Activated T-cell treated with anti-CD3 and anti-CD28 coated beads for 1 hour (primary cell): ENCODE results near the gene PPP1R10.

Experiments used
- DNase-seq: peaks from one replicate; pipeline ENCODE4 v3.0.0-alpha.2; 2020; ENCODE audit warnings: low read depth

Gene PPP1R10

GRCh38 chr6:30598912-30599624 lies 18.0 kb downstream of the PPP1R10 start:
- DNase-seq = no peak

DNA sequence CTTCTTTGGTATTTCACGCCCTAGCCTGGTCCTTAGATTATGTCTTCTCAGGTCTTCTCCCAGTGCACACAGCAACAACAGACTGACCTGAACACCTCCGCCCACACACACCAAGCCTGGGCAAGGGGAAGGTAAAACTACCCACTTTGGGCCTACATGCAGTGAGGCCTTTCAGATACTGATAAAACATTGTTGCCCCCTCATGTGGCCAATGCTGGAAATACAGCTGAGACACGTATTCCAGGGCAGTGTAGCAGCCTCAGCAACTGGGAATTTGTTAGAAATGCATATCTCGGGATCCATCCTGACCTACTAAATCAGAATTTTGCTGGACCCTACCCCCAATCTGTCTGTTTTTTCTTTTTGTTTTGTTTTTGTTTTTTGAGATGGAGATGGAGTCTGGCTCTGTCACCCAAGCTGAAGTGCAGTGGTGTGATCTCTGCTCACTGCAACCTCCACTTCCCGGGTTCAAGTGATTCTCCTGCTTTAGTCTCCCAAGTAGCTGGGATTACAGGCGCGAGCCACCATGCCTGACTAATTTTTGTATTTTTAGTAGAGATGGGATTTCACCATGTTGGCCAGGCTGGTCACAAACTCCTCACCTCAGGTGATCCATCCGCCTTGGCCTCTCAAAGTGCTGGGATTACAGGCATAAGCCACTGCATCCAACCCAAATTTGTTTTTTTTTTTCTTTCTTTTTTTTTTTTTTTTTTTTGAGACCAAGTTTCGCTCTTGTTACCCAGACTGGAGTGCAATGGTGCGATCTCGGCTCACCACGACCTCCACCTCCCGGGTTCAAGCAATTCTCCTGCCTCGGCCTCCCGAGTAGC lies 19.5 kb downstream of the PPP1R10 start:
- DNase-seq = peak; percentile 80

GRCh38 chr6:30592287-30592686 lies 24.8 kb downstream of the PPP1R10 start:
- no peak for DNase-seq

- no peak for DNase-seq
Measured at GRCh38 chr6:30591008-30591407, 26.0 kb downstream of the PPP1R10 start.

DNA sequence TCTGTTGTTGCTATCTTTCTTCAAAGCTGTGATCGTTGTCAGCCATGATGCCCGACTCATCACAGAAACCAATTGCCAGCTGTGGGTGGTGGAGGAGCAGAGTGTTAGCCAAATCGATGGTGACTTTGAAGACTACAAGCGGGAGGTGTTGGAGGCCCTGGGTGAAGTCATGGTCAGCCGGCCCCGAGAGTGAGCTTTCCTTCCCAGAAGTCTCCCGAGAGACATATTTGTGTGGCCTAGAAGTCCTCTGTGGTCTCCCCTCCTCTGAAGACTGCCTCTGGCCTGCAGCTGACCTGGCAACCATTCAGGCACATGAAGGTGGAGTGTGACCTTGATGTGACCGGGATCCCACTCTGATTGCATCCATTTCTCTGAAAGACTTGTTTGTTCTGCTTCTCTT lies 26.5 kb downstream of the PPP1R10 start:
- DNase-seq = no peak

DNA sequence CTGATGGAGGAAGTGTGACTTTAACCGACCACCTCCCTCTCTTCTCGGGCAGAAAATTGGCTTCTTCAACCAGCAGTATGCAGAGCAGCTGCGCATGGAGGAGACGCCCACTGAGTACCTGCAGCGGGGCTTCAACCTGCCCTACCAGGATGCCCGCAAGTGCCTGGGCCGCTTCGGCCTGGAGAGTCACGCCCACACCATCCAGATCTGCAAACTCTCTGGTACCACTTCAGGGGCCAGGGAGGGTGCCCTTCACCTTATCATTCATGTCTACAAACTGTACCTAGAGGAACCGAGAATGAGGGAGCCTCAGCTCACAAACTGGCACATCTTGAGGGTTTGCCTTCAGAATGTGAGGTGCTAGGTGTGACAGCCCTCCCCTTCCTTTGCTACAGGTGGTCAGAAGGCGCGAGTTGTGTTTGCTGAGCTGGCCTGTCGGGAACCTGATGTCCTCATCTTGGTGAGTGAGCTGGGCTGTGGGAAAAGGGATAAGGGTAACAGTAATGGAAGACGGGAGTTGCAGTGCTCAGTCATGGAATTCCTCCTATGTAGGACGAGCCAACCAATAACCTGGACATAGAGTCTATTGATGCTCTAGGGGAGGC lies 27.2 kb downstream of the PPP1R10 start:
- DNase-seq = no peak

- no peak for DNase-seq
Measured at GRCh38 chr6:30583921-30584320, 33.1 kb downstream of the PPP1R10 start.

DNA sequence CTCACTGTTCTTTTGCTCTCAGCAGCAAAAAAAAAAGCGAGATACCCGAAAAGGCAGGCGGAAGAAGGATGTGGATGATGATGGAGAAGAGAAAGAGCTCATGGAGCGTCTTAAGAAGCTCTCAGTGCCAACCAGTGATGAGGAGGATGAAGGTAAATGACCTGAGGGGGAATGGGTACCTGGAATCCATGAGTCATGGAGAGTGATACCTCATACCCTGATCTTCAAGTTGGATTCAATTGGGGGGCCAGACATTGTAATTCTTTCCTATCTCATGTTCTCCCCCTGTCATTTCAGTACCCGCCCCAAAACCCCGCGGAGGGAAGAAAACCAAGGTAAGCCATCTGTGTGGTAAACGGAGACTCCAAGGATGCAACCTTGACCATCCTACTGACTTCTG lies 39.0 kb downstream of the PPP1R10 start:
- no peak for DNase-seq

DNA sequence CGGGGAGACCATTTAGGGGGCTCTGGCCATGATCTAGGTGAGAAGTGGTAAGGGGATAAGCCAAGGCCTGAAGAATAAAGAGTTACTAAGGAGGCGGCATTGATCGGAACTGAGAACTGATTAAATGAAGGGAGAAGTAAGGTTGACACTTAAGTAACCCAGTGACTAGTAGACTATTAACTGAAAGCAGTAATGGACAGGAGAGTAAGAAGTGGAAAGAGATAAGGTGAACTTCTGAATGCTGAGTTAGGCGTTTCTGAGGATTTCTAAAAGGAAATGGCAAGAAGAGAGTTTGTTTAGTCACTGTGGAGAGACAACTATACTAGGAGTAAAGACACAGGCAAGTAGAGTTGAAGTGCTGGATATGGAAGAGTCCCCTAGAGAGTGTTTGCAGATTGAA lies 43.9 kb downstream of the PPP1R10 start:
- no peak for DNase-seq

DNA sequence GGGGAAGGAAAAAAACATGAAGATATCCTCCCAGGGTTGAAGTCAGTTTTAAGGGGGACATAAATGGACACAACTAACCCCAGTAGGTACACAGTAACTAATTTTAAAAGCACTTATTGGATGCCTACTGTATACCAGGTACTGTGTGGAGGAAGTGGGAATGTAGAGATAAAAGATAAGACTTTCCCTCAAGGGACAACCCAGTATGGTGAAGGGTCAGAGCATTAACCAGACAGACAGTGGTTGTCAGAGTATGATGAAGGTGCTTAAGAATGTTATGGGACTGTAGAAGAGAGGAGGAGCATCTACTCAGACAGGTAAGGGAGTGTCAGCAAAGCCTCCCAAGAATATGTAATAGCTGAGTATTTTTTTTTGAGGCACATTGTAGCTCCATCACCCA lies 44.9 kb downstream of the PPP1R10 start:
- no peak for DNase-seq

GRCh38 chr6:30571762-30572082 lies 45.3 kb downstream of the PPP1R10 start:
- no peak for DNase-seq

DNA sequence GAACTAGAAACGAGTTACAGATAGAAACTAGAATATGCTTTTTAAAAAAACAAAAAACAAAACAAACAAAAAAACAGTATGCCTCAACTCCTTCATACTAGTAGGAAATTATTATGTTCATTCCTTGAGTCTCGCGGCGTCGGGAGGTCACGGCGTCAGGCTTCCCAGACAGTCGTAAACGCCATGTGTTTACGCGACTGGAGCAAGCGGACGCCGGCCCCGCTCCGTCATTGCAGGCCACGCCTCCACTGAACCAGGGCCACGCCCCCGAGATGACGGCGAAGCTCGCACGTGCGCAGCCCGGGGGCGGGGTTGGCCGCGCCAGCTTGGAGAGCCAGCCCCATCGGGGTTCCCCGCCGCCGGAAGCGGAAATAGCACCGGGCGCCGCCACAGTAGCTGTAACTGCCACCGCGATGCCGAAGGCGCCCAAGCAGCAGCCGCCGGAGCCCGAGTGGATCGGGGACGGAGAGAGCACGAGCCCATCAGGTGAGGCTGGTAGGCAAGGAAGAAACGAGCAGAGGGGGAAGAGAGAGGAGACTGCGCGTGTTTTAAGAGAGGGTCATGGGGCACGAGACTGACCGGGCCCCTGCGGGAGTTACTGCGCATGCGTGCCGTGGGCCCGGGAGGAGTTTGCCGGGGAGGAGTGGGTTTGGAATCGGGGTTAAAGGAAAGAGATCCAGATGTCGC lies 45.8 kb downstream of the PPP1R10 start, which contains the start of gene ABCF1:
TSS of gene ABCF1 (plus strand) at position 368 of the 687 bp plus-strand sequence. CDS start at position 414, 46 bp downstream.
- peak; percentile 99 for DNase-seq

DNA sequence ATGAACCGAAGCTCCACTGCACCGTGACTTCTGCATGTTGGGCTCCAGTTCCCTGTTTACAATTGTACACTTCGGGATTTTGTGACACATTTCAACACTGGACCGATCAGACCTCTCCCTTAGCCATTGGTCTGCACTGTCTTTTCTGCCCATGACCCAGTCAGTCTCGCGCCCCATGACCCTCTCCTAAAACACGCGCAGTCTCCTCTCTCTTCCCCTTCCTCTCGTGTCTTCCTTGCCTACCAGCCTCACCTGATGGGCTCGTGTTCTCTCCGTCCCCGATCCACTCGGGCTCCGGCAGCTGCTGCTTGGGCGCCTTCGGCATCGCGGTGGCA lies 46.3 kb downstream of the PPP1R10 start:
- no peak for DNase-seq

- DNase-seq = no peak
Measured at GRCh38 chr6:30570263-30570662, 46.8 kb downstream of the PPP1R10 start.

DNA sequence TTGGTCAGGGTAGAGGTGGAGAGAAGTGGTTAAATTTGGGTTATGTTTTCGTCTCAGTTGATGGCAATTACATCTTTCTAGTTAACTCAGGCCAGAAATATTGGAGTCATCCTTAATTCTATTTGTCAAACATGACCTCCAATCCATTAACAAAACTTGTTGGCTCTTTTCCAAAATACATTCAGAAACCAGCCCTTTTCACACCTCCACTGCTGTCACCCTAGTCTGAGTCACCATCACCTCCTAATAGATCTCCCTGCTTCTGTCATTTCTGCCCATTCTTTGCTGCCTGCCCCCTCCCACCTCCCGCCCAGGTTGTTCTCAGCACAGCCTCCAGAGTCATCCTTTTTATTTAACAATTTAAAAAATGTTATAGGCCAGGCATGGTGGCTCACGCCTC lies 48.8 kb downstream of the PPP1R10 start:
- DNase-seq = no peak

DNA sequence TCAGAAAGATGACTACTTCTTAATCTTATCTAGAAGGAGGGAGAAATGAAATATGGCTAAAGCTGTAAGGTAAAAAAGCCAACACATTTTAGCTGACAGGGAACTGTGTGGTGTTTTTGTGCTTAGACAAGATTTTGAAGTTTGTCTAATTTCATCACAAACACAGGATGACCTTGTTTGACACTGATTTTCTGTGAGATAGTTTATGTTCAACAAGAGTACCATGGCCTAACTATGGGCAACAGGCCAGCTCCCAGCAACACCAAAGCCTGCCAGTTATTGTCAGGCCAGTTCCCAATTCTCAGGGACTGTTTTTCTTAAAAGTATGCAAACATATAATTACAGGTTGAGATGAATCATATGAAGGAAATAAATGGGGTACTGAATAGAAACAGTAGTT lies 51.3 kb downstream of the PPP1R10 start:
- no peak for DNase-seq

DNA sequence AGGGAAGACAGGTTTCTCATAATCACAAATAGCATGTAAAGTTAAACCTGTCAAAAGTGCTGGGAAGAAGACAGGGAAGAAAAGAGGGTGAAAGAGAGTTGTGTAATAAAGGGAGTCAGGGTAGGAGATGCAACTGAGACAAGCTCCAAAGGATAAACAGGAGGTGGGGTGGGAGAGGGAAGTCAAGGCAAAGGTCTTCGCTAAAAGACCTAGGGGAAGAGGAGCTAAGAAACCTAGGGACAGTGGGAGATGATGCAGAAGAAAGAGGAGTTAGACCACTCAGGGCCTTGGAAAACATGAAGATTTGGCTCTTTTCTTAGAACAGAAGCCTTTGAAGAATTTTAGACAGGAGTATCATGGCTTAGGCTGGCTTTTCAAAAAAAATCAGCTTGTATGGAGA lies 52.9 kb downstream of the PPP1R10 start:
- no peak for DNase-seq

GRCh38 chr6:30562470-30563425 lies 54.3 kb downstream of the PPP1R10 start:
- DNase-seq = no peak

DNA sequence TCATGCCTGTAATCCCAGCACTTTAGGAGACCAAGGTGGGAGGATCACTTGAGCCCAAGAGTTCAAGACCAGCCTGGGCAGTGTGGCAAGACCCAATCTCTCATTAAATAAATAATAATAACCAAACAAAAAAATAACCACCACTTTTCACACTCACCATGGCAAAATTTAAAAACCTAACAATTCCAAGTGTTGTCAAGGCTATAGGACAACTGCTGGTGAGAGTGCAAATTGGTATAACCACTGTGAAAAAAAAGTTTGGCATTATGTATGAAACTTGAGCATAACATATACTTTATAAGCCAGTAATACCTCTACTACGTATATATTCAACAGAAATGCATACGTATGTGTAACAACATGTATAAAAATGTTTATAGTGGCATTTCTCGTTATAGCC lies 56.1 kb downstream of the PPP1R10 start:
- no peak for DNase-seq

GRCh38 chr6:30557683-30557981 lies 59.4 kb downstream of the PPP1R10 start:
- no peak for DNase-seq

GRCh38 chr6:30556906-30557682 lies 59.9 kb downstream of the PPP1R10 start, which contains the start of gene PRR3:
Gene PRR3, plus strand, starts transcription at chr6:30557295. Its CDS starts 50 bp downstream, at chr6:30557345.
- DNase-seq = peak; percentile 71
